ENCODE measurements around the gene SMARCA1. TPM values are rescaled to one million over a fixed set of nuclear protein-coding genes. Genes with fewer than 3 reads are reported as not detected.

The SMARCA1 gene
- total RNA-seq, 2 donors from 2014 or later, result 30.9 to 41.9 TPM

DNA sequence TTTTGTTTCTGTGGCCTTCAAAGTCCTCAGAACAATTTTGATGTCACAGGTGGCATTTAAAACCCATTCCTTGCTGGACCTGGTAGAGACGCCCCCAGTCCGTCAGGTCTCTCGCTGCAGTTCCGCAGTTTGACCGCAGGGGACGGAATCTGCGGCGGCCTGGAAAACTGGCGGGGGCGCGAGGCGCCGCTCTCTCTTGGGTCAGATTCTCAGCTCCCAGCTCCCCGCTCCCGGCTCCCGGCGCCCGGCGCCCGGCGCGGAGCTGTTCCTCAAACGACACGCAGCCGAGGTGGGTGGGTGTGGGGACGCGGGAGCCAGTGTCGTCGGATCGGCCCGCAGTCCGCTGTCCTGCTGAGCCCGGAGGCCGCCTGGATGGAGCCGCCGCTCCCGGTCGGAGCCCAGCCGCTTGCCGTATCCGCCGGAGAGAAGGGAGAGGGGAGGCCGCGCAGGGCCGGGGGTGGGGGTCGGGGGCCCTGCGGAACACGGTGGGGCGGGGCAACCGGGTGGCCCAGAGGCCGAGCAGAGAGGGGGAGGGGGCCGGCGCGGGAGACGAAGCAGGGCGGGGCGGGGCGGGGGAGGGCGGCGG lies 16.9 kb upstream of the SMARCA1 start, which contains the start of gene OCRL:
TSS of gene OCRL (plus strand) at position 192 of the 586 bp plus-strand sequence. CDS start at position 373, 181 bp downstream.
- peak; percentile 71 for DNase-seq
- ATAC-seq, result peak; percentile 89 to 97
- intact Hi-C loops (cut with DNase I), result no loop called here

DNA sequence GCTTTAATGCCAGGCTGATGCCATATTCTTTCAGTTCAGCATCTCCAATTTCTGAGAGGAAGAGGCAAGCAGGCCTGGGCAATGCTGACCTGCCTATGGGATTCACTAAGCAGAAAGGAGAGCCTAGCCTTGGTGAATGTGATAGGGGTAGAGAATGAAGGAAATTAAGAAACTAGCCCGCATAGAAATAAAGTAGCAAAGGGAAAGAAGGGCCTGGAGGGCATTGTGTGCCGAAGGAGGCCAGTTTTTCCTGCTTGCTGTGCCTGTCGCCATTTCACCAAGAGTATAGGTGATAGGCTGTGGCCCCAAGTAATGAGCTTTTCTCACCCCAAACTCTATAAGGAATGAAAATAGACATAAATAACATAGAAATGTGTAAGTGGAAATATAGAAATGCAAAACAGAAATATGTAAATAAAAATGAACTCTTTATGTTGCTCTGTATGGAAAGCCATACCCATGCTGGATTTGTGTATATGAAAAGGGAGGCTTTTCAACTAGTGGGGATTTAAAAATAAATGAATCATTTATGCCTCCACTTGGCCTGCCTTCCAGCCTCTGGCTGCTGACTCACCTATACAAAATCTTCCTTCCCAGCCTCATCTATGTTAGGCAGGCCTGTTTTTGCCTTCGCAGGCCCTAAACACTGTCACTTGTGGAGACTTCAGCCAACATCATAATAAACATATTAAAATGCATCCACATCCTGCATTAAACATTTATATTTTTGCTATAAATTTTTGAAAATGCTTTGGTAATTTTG lies 11.7 kb upstream of the SMARCA1 start:
- ATAC-seq, result no peak
- intact Hi-C loops (cut with DNase I), result no loop called here
- no peak for DNase-seq

- ATAC-seq (no peak), DNase-seq (no peak)
- intact Hi-C loops (cut with DNase I), result no loop called here
Measured at GRCh38 chrX:129531132-129531531, 7.8 kb upstream of the SMARCA1 start.

GRCh38 chrX:129530410-129530809 lies 7.1 kb upstream of the SMARCA1 start:
- DNase-seq (no peak), ATAC-seq (no peak)
- intact Hi-C loops (cut with DNase I), result no loop called here

- no peak for DNase-seq
- ATAC-seq, result no peak
- intact Hi-C loops (cut with DNase I), result no loop called here
Measured at GRCh38 chrX:129529685-129530281, 6.5 kb upstream of the SMARCA1 start.

GRCh38 chrX:129525896-129526295 lies 2.6 kb upstream of the SMARCA1 start:
- no peak for DNase-seq
- intact Hi-C loops (cut with DNase I), result no loop called here
- ATAC-seq, result no peak

- ATAC-seq (no peak), DNase-seq (no peak)
- intact Hi-C loops (cut with DNase I), result no loop called here
Measured at GRCh38 chrX:129525162-129525561, 1.9 kb upstream of the SMARCA1 start.

GRCh38 chrX:129524250-129524850 lies 1.1 kb upstream of the SMARCA1 start:
- ATAC-seq, result no peak
- intact Hi-C loops (cut with DNase I), result no loop called here
- no peak for DNase-seq

DNA sequence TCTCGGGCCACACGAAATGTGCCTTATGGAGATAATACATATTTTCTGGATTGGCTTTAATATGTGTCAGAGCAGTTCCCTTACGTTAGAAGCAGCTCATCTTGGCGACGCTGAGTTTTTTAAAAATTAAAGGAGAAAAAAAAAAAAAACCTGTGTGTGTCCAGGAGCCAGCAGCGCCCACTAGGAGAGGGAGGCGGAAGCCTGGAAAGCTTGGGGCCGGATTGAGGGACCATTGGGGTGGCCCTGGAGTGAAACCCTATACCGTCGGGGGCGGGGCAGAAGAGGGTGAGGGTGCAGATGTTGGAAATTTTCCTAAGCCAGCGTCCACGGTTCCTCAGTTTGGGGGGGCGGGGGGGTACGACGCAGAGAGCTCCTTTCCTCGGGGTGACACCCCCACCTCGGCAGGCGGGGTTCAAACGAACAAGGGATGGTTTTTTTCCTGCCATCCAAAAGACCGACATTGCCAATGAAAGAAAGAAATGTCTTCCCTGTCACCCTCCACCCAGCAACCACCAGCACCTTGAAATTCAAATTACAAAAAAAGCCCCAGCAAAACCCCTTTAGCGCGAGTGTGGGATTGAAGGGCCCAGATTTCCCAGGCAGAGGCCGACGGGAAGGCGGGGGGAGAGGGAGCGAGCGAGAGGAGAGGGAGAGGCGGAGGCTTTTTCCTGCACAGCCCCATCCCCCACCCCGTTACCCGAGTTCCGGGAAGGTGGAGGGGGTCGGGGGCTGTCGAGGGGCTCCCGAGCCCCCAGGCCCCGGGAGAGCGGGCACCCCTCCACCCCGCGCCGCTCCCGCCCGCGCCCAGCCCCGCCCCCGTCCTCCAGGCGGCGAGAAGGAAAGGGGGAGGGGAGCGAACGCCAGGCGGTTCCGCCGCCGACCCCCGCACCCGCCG lies 859 bp downstream of the SMARCA1 start:
- intact Hi-C loops (cut with DNase I), result no loop called here
- DNase-seq (peak; percentile 51), ATAC-seq (peak; percentile 77 to 89)

DNA sequence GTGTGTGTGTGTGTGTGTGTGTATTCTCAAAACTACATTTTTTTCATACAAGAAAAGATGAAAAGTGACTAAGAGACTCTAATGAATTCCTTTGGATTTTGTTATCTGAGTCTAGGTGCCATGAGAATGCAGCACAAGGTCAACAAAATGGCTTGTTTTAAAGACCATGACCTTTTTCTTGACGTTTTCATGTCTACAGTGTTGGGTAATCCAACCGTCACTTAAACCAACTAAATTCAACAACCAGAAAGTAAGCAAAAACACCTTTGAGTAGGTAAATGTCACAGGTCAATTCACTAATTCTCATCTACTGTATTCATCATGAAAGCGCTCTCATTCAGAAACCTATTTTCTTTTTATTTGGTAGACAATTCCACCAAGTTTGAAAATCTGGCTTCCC lies 3.1 kb downstream of the SMARCA1 start:
- no peak for ATAC-seq
- intact Hi-C loops (cut with DNase I), result no loop called here
- DNase-seq, result no peak

GRCh38 chrX:129516402-129516801 lies 6.9 kb downstream of the SMARCA1 start:
- intact Hi-C loops (cut with DNase I), result no loop called here
- no peak for ATAC-seq
- DNase-seq, result no peak

- intact Hi-C loops (cut with DNase I), result no loop called here
- ATAC-seq (no peak), DNase-seq (no peak)
Measured at GRCh38 chrX:129512409-129512808, 10.9 kb downstream of the SMARCA1 start.

- DNase-seq, result no peak
- intact Hi-C loops (cut with DNase I), result no loop called here
- ATAC-seq, result no peak
Measured at GRCh38 chrX:129511689-129512088, 11.6 kb downstream of the SMARCA1 start.

DNA sequence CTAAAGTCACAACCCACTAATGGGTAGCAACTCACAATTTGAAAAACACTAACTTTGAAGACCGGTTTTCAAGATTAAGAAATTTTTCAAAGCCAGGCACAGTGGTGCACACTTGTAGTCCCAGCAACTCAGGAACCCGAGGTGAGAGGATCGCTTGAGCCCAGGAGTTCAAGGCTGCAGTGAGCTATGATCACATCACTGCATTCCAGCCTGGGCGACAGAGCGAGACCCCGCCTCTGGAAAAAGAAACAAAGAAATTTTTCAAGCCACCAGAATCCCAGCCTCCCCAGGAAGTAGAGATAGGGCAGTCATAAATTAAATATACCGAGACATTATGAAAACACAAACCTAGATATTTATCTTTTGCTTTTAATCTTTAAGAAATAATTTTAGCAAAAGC lies 13.0 kb downstream of the SMARCA1 start:
- DNase-seq (no peak), ATAC-seq (no peak)
- intact Hi-C loops (cut with DNase I), result no loop called here

GRCh38 chrX:129497146-129497843 lies 26.0 kb downstream of the SMARCA1 start:
- ATAC-seq, result no peak
- intact Hi-C loops (cut with DNase I), result no loop called here
- DNase-seq, result no peak

DNA sequence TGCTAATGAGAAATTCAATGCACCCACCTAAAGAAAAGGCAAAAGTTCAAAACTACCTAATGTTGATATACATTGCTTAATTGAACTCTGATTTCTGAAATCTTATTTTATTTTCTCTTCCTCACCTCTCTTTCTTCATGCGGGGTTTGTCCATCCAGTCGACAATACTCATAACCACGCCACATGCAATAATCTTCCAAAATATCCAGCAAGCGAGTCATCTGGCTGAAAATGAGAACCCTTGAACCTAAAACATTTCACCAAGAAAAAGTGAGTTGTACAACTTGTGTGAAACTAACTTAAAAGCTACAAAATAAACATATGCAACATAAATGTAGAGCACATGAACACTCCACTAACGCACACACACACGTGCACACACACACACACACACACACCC lies 26.7 kb downstream of the SMARCA1 start:
- no peak for DNase-seq
- intact Hi-C loops (cut with DNase I), result no loop called here
- no peak for ATAC-seq

DNA sequence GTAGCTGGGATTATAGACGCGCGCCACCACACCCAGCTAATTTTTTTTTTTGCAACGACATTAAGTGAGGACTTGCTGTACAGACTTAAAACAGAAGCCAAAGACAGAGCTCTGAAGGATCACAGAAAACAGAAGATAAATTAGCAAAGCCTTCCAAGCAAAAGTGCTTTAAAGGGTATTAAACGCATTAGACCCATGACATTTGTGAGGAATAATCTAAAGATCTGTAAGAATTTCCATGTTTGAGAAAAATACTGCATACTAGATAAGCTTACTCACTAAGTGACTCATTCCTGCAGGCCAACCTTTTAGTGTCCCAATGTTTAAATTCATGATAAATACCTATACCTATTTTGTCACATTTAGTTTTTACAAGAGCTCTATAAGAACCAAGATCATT lies 27.4 kb downstream of the SMARCA1 start:
- DNase-seq, result no peak
- intact Hi-C loops (cut with DNase I), result no loop called here
- no peak for ATAC-seq

GRCh38 chrX:129494887-129495286 lies 28.4 kb downstream of the SMARCA1 start:
- ATAC-seq (no peak), DNase-seq (no peak)
- intact Hi-C loops (cut with DNase I), result no loop called here

DNA sequence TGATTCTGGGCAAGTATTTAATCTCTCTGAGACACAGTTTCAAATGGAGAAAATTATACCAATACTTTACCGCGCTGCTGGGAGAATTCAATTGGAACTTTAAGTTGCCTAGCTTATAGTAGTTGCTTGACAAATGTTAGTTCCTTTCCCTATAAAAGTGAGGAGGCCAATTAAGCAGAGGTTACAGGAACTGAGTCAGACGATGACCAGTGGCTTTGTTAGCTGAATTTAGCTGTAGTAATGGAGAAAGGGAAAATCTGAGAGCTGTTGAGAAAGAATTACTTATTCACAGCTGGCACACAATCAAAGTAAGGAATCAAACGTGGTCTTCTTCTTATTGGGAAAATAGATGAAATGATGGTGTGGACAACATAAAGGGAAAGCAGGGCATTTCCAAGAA lies 29.6 kb downstream of the SMARCA1 start:
- intact Hi-C loops (cut with DNase I), result no loop called here
- DNase-seq (no peak), ATAC-seq (no peak)
